Panc1 (cell line): ENCODE data around the gene MUC5AC.

Experiments used
- CTCF ChIP-seq: fragments of 450-650 bp; IDR thresholded peaks from 2 replicates; pipeline ENCODE4 v1.5.1; 2017; ENCODE audit warnings: mild to moderate bottlenecking
- POLR2AphosphoS5 ChIP-seq: IDR thresholded peaks from 2 replicates; pipeline ENCODE4 v1.6.1; 2012; ENCODE audit warnings: mild to moderate bottlenecking, low read depth, low read length, moderate library complexity
- REST ChIP-seq, 2 experiments: IDR thresholded peaks; 2 replicates each; pipeline ENCODE4 v1.6.1; 2011 to 2012; ENCODE audit warnings: low read depth in 2 of 2, control low read depth in 1 of 2, low read length in 1 of 2, mild to moderate bottlenecking in 1 of 2, moderate library complexity in 1 of 2; ENCODE audit not compliant: insufficient read depth in 1 of 2
- TCF7L2 ChIP-seq: IDR thresholded peaks from 2 replicates; pipeline ENCODE4 v1.6.1; 2011; ENCODE audit warnings: mild to moderate bottlenecking, low read depth, low read length, inconsistent platforms

GRCh38 chr11:1203505-1204271 is 45.9 kb downstream of the MUC5AC start:
- TF ChIP-seq CTCF (no peak), REST (IDR thresholded peaks at IDR 0.05; ENCODE audit: insufficient read depth in 1 of 2, low read depth in 2 of 2, low read length in 1 of 2) (no peak), POLR2AphosphoS5 (no peak), TCF7L2 (no peak)
